K562 (cell line): Measurements from ENCODE around the gene HS3ST5. TPM values are rescaled to one million over a fixed set of nuclear protein-coding genes. Genes with fewer than 3 reads are reported as not detected.

ENCODE experiments used
- ATAC-seq: fragments of 200-7000 bp; cut with Tn5 transposase; 3 replicates; pipeline ENCODE4 v1.9.1; 2020; ENCODE audit warnings: moderate library complexity
- BruUV-seq: library from RNA; stranded (reverse); fragments of 400-500 nt; replicated peaks from 2 replicates; lab custom pipeline; 2021; lab: Mats Ljungman, UMichigan
- CTCF ChIA-PET: fragments of 300-600 bp; formaldehyde crosslinking; extraction: SDS; loops from one replicate; lab custom pipeline; 2021; ENCODE audit warnings: low intra/inter-chr PET ratio; lab: Yijun Ruan, JAX
- POLR2A ChIA-PET: fragments of 300-600, 350-650 bp; sonication (Branson Sonifier 250); formaldehyde crosslinking; extraction: SDS; loops from one replicate; lab custom pipeline; 2021; ENCODE audit warnings: antibody characterized with exemption, inconsistent platforms; lab: Yijun Ruan, JAX
- DNase-seq, 4 experiments: peaks; one replicate each; pipeline versions ENCODE4 v3.0.0 to v3.0.0-alpha.2; 2011 to 2018; ENCODE audit warnings: low spot score in 3 of 4, mixed read lengths in 3 of 4; ENCODE audit errors: extremely low read depth in 1 of 4
- FAIRE-seq: peaks from 2 replicates; lab custom pipeline; 2011; peaks lifted over from hg19 to GRCh38; lab: Jason Lieb, UNC
- H2AFZ ChIP-seq: 2 replicates; pipeline ENCODE4 v1.6.0; 2011; ENCODE audit warnings: low read depth, low read length, control low read depth, inconsistent platforms
- H3K27ac ChIP-seq: fragments of 200-600 bp; 3 replicates; pipeline ENCODE4 v1.8.0; 2011; ENCODE audit warnings: low read depth, mild to moderate bottlenecking, control low read depth, inconsistent platforms, low read length, moderate library complexity, mixed read lengths; ENCODE audit errors: extremely low read depth
- H3K27me3 ChIP-seq, 2 experiments: fragments of 300-600 bp in 1 of 2; 2 replicates in 1 of 2; 3 replicates in 1 of 2; pipeline versions ENCODE4 v1.6.0 to v1.8.0; 2011; ENCODE audit warnings: inconsistent platforms in 2 of 2, low read length in 2 of 2, mild to moderate bottlenecking in 1 of 2, mixed read lengths in 1 of 2, moderate library complexity in 1 of 2; ENCODE audit not compliant: control insufficient read depth in 2 of 2, insufficient read depth in 2 of 2
- H3K36me3 ChIP-seq: fragments of 300-600 bp; 3 replicates; pipeline ENCODE4 v1.8.0; 2011; ENCODE audit warnings: mild to moderate bottlenecking, low read length, inconsistent platforms; ENCODE audit not compliant: control insufficient read depth, insufficient read depth
- H3K4me1 ChIP-seq, 2 experiments: fragments of 200-600 bp in 1 of 2; replicated peaks in 1 of 2; 2 replicates in 1 of 2; 3 replicates in 1 of 2; pipeline versions ENCODE4 v1.5.1 to v1.8.0; 2011; ENCODE audit warnings: inconsistent platforms in 2 of 2, low read length in 2 of 2, mild to moderate bottlenecking in 1 of 2, mixed read lengths in 1 of 2, moderate library complexity in 1 of 2; ENCODE audit not compliant: control insufficient read depth in 2 of 2, insufficient read depth in 2 of 2
- H3K4me2 ChIP-seq: 2 replicates; pipeline ENCODE4 v1.6.1; 2011; ENCODE audit warnings: low read length, control low read depth, inconsistent platforms, mixed read lengths; ENCODE audit not compliant: insufficient read depth
- H3K4me3 ChIP-seq: fragments of 200-600 bp; sonication (generic), shearing (Covaris generic); 2 replicates; pipeline ENCODE4 v1.5.1; 2016; ENCODE audit warnings: control low read depth, inconsistent platforms
- H3K79me2 ChIP-seq: fragments of 200-600 bp; 3 replicates; pipeline ENCODE4 v1.8.0; 2011; ENCODE audit warnings: low read length, inconsistent platforms; ENCODE audit not compliant: control insufficient read depth, insufficient read depth
- H3K9ac ChIP-seq, 2 experiments: 2 replicates each; pipeline versions ENCODE4 v1.6.0 to v1.6.1; 2011; ENCODE audit warnings: low read depth in 2 of 2, low read length in 2 of 2, control low read depth in 1 of 2, inconsistent platforms in 1 of 2, mild to moderate bottlenecking in 1 of 2, mixed read lengths in 1 of 2; ENCODE audit not compliant: insufficient read depth in 1 of 2
- H3K9me1 ChIP-seq: one replicate; pipeline ENCODE4 v1.6.0; 2011; ENCODE audit warnings: inconsistent platforms, mild to moderate bottlenecking, low read length, moderate library complexity; ENCODE audit not compliant: control insufficient read depth, insufficient read depth
- H3K9me3 ChIP-seq: replicated peaks from 2 replicates; pipeline ENCODE4 v1.5.1; 2011; ENCODE audit warnings: low read depth, low read length, inconsistent platforms; ENCODE audit not compliant: control insufficient read depth, insufficient read depth
- H4K20me1 ChIP-seq: replicated peaks from 2 replicates; pipeline ENCODE4 v1.6.1; 2011; ENCODE audit warnings: low read length, inconsistent platforms, mixed read lengths; ENCODE audit not compliant: control insufficient read depth, insufficient read depth
- CBX5 ChIP-seq: IDR thresholded peaks from 2 replicates; pipeline ENCODE4 v1.6.1; 2014; ENCODE audit warnings: low read depth, borderline replicate concordance
- CTBP1 ChIP-seq: fragments of 450-650 bp; IDR thresholded peaks from 2 replicates; pipeline ENCODE4 v1.6.1; 2016; ENCODE audit warnings: borderline replicate concordance
- DLX4 ChIP-seq: fragments of 250-450 bp; sonication (Bioruptor Pico); IDR thresholded peaks from 2 replicates; pipeline ENCODE4 v1.6.1; 2021; ENCODE audit warnings: mild to moderate bottlenecking
- GATAD2A ChIP-seq: fragments of 450-650 bp; IDR thresholded peaks from 2 replicates; pipeline ENCODE4 v1.6.1; 2017
- GTF3C2 ChIP-seq: IDR thresholded peaks from 3 replicates; pipeline ENCODE4 v1.6.1; 2011; ENCODE audit warnings: borderline replicate concordance, mild to moderate bottlenecking, moderate library complexity; ENCODE audit not compliant: insufficient read length; ENCODE audit errors: extremely low read depth
- HLTF ChIP-seq: fragments of 450-650 bp; IDR thresholded peaks from 2 replicates; pipeline ENCODE4 v1.6.1; 2016
- MEF2D ChIP-seq: conservative IDR thresholded peaks from 2 replicates; pipeline ENCODE4 v1.6.1; 2016; ENCODE audit warnings: low read depth, missing genetic modification characterization, missing compliant biosample characterization
- OTX1 ChIP-seq: fragments of 450-650 bp; formaldehyde crosslinking; IDR thresholded peaks from 2 replicates; pipeline ENCODE4 v1.4.0; 2022; ENCODE audit warnings: mild to moderate bottlenecking
- PHB2 ChIP-seq: fragments of 450-650 bp; IDR thresholded peaks from 2 replicates; pipeline ENCODE4 v1.6.1; 2017; ENCODE audit warnings: low read depth
- POLR3G ChIP-seq: IDR thresholded peaks from 2 replicates; pipeline ENCODE4 v1.6.1; 2011; ENCODE audit not compliant: insufficient read length, insufficient replicate concordance; ENCODE audit errors: extremely low read depth
- PRDM10 ChIP-seq: fragments of 450-650 bp; IDR thresholded peaks from 2 replicates; pipeline ENCODE4 v1.6.1; 2018; ENCODE audit not compliant: partially characterized antibody
- SMAD1 ChIP-seq: fragments of 150-350 bp; IDR thresholded peaks from 2 replicates; pipeline ENCODE4 v1.6.1; 2014; ENCODE audit warnings: low read length, low read depth; ENCODE audit not compliant: partially characterized antibody
- ZKSCAN8 ChIP-seq: fragments of 200-800 bp; sonication (Bioruptor generic); IDR thresholded peaks from 2 replicates; pipeline ENCODE4 v1.6.1; 2016; ENCODE audit warnings: missing genetic modification characterization, missing compliant biosample characterization
- ZNF24 ChIP-seq: fragments of 450-650 bp; IDR thresholded peaks from 2 replicates; pipeline ENCODE4 v1.6.1; 2016
- ZNF395 ChIP-seq: fragments of 200-800 bp; sonication (Bioruptor generic); IDR thresholded peaks from 2 replicates; pipeline ENCODE4 v1.6.1; 2017; ENCODE audit warnings: missing genetic modification characterization, missing compliant biosample characterization
- ZNF707 ChIP-seq: fragments of 250-450 bp; sonication (Bioruptor Pico); conservative IDR thresholded peaks from 2 replicates; pipeline ENCODE4 v1.8.0; 2022; ENCODE audit warnings: inconsistent platforms, mild to moderate bottlenecking, moderate library complexity
- WGBS: fragments of 100-300 bp; shearing (Covaris generic); methylation state at CpG from one replicate; pipeline ENCODE4 v1.1.6; 2016; ENCODE audit warnings: low coverage, mixed read lengths; ENCODE audit not compliant: insufficient coverage; ENCODE audit errors: missing lambda C conversion rate; 5-methylcytosine and 5-hydroxymethylcytosine counted together
- in situ Hi-C: fragments of 300-500 bp; cut with MboI; formaldehyde crosslinking; loops from 4 replicates; pipeline ENCODE4 v1.15.0; 2018; ENCODE audit warnings: inconsistent platforms, mixed read lengths
- intact Hi-C: fragments of 100-400 bp; cut with micrococcal nuclease; formaldehyde crosslinking; loops from 2 replicates; pipeline ENCODE4 v1.14.2; 2022
- polyA plus RNA-seq, 8 experiments: library from polyadenylated mRNA; depleted of rRNA in 4 of 8; stranded (reverse) in 5 of 8; unstranded in 3 of 8; fragments of >200 nt; fragmentation: Nextera tagmentation in 2 of 8; fragmentation: Illumina TruSeq in 1 of 8; extraction: Ambion mirVana in 2 of 8; extraction: Trizol in 1 of 8; gene quantifications; 2 replicates each; pipeline versions ENCODE4 v1.2.1 to v1.2.3, GENCODE V29; 2011 to 2014; ENCODE audit warnings: inconsistent platforms in 1 of 8, missing spikeins in 1 of 8
- total RNA-seq, 7 experiments: library from RNA; depleted of rRNA in 6 of 7; stranded (reverse); fragments of >200 nt in 6 of 7; fragmentation: Illumina TruSeq in 2 of 7; extraction: Trizol in 2 of 7; gene quantifications; 2 replicates each; pipeline versions ENCODE4 v1.2.1 to v1.2.3, GENCODE V29; 2011 to 2021; ENCODE audit warnings: low replicate concordance in 1 of 7

The HS3ST5 gene
- total and polyA plus RNA-seq, 9 of the 15 experiments (the other 6 are each of a cell fraction or from before 2014, with no cell fraction given) = not detected

GRCh38 chr6:114009192-114009591 lies 333.6 kb downstream of the HS3ST5 start:
- no peak for ATAC-seq
- no peak for FAIRE-seq
- Histone ChIP-seq H3K27me3 (no peaks in the 10 kb centered on the region; a peak in 1 of 5 replicates), H3K36me3 (no peaks in the 10 kb centered on the region), H3K79me2 (no peaks in the 10 kb centered on the region), H2AFZ (no peak overlapping the region), H3K27ac (no peak overlapping the region), H3K4me1 (no peaks in the 10 kb centered on the region), H3K9ac (no peak overlapping the region), H3K4me3 (no peak overlapping the region), H3K4me2 (no peak overlapping the region), H4K20me1 (no peaks in the 10 kb centered on the region), H3K9me3 (no peaks in the 10 kb centered on the region), H3K9me1 (no peaks in the 10 kb centered on the region)
- ChIA-PET POLR2A (no interaction called here), CTCF (no interaction called here)
- BruUV-seq = no TSS peak
- DNase-seq = no peak
- no peak for TF ChIP-seq ZNF24
- TF ChIP-seq PRDM10 = no peak
- TF ChIP-seq MEF2D (tag) = no peak
- TF ChIP-seq SMAD1 = no peak
- no peak for TF ChIP-seq ZKSCAN8 (CRISPR knock-in tag)
- TF ChIP-seq HLTF = no peak
- no peak for TF ChIP-seq PHB2
- no peak for TF ChIP-seq ZNF395
- TF ChIP-seq CTBP1 = no peak
- TF ChIP-seq ZNF707 (CRISPR knock-in tag) = no peak
- TF ChIP-seq DLX4 = no peak
- TF ChIP-seq GATAD2A = no peak
- no peak for TF ChIP-seq CBX5
- no peak for TF ChIP-seq POLR3G
- no peak for TF ChIP-seq OTX1 (CRISPR knock-in tag)
- TF ChIP-seq GTF3C2 = no peak
- WGBS = 6% methylated on average over 2 of the region's 2 CpGs
- intact Hi-C loops (no loop called here), in situ Hi-C loops (no loop called here)
